HG03025 (cell line): ENCODE results near the gene EVPL.

Source experiments
- ATAC-seq: cut with Tn5 transposase; IDR thresholded peaks from one replicate; pipeline ENCODE4 v1.9.1; 2021; ENCODE audit warnings: mild to moderate bottlenecking, moderate library complexity; ENCODE audit not compliant: unreplicated experiment, low FRiP score

Gene EVPL

GRCh38 chr17:76019833-76020467 lies 7.2 kb downstream of the EVPL start:
- ATAC-seq = no peak

GRCh38 chr17:76018801-76019200 lies 8.3 kb downstream of the EVPL start:
- ATAC-seq = no peak

- no peak for ATAC-seq
Observed at GRCh38 chr17:76018340-76018680, 8.8 kb downstream of the EVPL start.

GRCh38 chr17:76017481-76018339 lies 9.4 kb downstream of the EVPL start:
- ATAC-seq = no peak

GRCh38 chr17:76014925-76015261 lies 12.2 kb downstream of the EVPL start:
- ATAC-seq = no peak

- ATAC-seq = no peak
Observed at GRCh38 chr17:76014100-76014924, 12.8 kb downstream of the EVPL start.

- ATAC-seq = no peak
Observed at GRCh38 chr17:76013377-76013932, 13.7 kb downstream of the EVPL start.

- no peak for ATAC-seq
Observed at GRCh38 chr17:76011951-76012350, 15.2 kb downstream of the EVPL start.

- ATAC-seq = no peak
Observed at GRCh38 chr17:76009969-76010661, 17.0 kb downstream of the EVPL start.

- no peak for ATAC-seq
Observed at GRCh38 chr17:76009447-76009846, 17.7 kb downstream of the EVPL start.

- ATAC-seq = no peak
Observed at GRCh38 chr17:76008630-76009425, 18.3 kb downstream of the EVPL start.

GRCh38 chr17:76008208-76008607 lies 18.9 kb downstream of the EVPL start:
- no peak for ATAC-seq

GRCh38 chr17:76007850-76008165 lies 19.3 kb downstream of the EVPL start:
- ATAC-seq = no peak

- no peak for ATAC-seq
Observed at GRCh38 chr17:76007131-76007849, 19.8 kb downstream of the EVPL start.

- ATAC-seq = no peak
Observed at GRCh38 chr17:76005263-76006149, 21.6 kb downstream of the EVPL start.

- no peak for ATAC-seq
Observed at GRCh38 chr17:76004750-76005262, 22.3 kb downstream of the EVPL start.

- no peak for ATAC-seq
Observed at GRCh38 chr17:76003915-76004314, 23.2 kb downstream of the EVPL start.

GRCh38 chr17:76002100-76002499 lies 25.0 kb downstream of the EVPL start:
- no peak for ATAC-seq
